ENCODE measurements around the gene GREM1.

GREM1 gene

GRCh38 chr15:32698773-32699390 lies 18.9 kb upstream of the GREM1 start:
- no peak for DNase-seq

DNA sequence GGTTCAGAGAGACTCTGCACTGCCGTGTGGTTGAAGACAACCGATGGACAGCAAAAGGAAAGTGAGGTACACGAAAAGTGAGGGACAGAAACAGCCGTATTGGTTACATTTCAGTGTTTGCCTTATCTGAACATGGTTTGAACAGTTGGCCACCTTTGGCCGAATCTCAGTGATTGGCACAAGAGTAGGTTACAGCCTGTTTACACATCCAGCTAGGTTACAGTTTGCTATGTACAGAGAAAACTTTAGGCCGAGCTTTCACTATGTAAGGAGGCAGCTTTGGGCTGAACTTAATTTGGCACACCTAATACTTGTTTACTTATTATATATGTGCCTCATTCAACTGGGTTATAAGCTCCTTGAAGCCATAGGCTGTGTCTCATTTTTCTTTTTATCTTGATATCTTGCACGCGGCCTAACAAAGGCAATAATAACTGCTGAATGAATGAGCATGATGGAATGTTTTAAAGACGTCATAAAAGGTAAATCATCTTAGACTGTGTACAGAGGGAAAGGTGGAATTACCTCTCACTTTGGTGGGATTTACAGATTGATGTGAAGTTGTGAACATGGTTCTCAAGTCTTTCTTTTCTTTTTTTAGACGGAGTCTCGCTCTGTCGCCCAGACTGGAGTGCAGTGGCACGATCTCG lies 17.2 kb upstream of the GREM1 start:
- DNase-seq = no peak

DNA sequence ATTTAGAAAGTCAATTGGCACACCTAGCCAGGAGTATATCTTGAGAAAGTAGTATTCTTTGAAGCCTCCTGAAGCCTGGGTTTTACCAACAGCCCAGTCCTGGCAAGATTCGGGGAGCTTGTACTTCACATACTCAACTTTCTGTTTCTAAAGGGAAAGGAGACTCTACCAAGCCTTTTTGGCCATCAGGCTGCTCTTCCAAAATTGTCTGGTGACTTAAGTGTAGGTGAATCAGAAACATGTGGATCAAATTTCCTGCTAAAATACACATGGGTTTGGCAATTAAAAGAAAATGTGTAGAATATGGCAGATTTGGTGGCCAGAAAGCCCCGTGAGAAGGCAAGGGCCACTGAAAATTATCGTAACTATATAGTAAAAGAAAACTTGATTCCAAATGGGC lies 15.9 kb upstream of the GREM1 start:
- no peak for DNase-seq

DNA sequence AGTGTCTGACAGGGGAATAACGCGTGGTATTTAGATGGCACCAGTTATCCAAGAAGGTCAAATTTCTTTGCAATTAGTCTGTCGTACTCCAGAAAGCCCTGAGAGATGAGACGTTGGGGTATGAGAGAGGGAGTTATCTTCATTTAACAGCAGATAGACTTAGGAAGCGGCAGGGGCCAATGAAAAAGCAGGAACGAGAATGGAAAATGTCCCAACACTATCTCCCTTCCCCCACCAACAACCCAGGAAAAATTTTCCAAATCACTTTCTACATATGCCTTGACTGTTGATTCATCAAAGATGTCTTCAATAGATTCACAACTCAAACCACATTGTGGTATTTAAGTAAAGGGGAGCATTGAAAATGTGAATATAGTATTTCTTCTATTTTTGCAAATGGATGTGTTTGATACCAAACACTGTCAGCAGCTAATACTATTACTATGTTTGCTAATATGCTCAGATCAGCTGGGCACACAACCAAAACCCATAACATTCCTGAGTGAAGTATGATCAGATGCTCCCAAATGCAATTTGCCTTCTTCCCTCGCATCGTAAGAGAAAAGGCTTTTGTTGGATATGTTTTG lies 13.3 kb upstream of the GREM1 start:
- no peak for DNase-seq

DNA sequence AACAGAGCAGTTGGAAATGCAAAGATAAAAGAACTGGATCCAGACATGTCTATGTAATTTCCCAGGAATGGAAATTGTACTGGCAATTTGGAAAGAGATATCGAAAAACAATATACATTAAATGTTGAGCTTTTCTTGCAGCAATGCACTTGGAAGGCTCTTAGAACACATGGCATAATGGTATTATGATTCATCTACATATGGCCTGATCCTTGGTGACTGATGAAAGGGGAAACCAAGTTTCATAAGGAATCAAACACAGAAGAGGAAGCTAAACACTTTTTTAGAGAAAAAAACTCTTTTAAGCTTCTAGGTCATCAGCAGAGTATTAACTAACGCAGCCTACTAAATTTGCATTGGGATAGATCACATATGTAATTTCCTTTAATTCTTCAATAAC lies 12.4 kb upstream of the GREM1 start:
- no peak for DNase-seq

- DNase-seq = no peak
Observed at GRCh38 chr15:32706704-32707103, 11.1 kb upstream of the GREM1 start.

- no peak for DNase-seq
Observed at GRCh38 chr15:32707436-32707835, 10.4 kb upstream of the GREM1 start.

- no peak for DNase-seq
Observed at GRCh38 chr15:32709295-32710033, 8.3 kb upstream of the GREM1 start.

- DNase-seq = no peak
Observed at GRCh38 chr15:32715276-32715675, 2.5 kb upstream of the GREM1 start.

DNA sequence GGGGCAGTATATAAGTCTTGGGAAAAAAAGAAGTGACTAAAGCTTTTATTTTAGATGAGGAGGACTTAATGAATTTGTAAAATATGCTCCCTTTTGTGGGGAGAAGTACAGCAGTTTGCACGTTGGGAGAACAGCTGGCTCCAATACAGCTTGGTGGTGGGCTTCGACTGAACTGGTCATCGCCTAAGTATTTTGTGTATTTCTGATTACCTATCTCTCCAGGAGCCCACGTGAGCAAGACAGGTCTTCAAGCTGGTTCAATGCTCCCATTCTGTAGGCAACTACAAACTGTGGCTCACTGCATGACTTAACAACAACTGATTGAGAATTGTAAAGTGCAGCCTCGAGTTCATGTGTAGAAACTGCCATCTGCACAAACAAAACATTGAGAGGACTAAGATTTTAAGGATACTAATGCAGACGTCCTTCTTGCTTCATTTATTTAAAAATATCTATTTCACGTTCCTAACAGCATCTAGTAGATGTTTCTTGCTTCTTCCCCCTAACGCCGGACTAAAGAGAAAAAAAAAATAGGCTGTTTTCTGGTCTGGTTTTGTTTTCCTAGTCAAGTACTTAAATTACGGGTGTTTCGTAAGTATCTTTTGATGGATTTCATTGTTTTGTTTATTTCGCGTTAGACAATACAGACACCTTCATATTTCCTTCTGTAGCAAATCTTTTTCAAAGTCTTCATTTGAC lies 1.4 kb upstream of the GREM1 start:
- no peak for DNase-seq

DNA sequence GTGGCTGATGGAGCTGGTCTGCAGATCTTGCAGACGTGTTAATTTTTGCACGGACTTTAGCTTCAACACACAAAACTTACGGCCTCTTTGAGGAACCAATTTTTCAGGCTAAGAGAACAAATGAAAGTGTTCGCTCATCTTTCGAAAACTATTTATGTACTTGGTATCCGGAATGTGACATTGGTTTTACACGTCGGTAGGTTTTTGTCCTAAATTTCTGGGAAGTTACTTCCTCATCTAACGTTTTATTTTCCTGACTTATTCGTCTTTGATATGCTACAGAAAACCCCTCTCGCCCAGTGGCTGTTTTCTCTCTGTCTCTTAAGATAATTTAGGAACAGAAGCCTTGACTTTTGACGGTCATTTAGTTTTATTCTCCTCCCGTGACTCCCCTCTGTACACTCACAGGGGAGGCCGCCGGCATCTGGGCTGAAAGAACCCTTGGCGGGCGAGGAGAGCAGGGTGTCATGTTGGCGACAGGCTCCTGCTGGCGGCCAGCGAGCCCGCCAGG lies 834 bp upstream of the GREM1 start:
- DNase-seq = no peak

DNA sequence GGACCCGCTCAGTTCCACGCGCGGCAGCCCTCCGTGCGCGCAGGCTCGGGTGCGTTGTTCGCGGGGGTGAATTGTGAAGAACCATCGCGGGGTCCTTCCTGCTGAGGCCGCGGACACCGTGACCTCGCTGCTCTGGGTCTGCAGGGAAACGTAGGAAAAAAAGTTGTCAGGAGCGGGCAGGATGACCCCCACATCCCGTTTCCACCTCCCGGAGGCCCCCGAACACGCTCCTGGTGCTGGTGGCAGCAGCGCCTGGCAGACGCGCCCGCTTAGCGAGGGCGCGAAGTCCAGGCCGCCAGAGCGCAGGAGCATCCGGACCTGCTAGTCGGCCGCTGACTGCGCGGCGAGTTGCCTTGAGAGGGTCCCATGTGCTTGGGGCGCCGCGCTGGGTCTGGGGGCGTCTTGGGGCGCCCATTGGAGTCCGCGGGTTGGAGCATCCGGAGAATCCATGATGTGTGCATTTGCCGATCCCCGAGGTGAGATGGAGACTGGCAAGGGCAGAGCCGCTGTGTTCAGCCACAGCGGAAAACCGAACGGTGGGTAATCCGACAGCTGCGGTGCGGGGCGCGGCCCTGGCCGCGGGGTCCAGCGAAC lies 520 bp downstream of the GREM1 start:
- DNase-seq = no peak

DNA sequence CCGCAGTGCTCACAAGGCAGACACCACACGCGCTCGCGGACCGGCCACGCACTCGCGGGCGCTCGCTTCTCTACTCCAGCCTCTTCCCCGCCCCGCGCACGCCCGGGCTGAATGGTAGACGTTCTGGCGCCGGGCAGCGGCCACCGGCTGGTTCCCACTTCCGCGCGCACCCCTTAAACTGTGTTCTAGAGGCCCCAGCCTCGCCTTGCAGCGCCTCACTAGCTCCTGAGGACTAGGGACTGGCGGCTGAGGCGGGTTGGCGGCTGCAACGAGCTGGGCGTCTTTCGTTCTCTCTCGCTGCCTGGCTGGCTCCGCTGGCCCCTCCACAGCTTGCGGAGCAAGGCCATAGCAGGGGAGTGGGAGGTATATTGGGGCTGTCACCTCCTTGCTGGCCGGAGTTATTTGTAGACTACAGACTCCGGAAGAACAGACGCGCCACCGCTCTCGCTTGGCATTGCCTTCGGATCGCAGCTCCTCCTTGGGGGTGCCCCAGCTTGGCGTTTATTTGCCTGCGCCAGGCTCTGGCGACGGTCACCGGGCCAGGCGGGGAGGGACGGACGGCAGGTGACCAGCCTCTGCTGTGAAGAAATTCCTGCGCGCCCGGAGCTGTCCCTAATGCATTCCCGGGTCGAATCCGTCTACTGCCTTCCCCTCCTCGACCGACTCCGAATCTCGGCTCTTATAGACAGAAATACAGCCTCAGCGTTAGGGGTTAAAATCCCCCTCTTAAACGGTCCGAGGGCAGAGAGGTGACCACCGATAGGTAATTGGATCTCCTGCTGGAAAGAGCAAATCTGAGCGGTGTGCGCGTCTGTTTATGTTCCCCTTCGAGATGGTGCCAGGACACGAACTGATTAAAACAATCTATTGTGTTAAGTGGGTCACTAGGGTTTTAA lies 1.3 kb downstream of the GREM1 start:
- peak; percentile 24 for DNase-seq

DNA sequence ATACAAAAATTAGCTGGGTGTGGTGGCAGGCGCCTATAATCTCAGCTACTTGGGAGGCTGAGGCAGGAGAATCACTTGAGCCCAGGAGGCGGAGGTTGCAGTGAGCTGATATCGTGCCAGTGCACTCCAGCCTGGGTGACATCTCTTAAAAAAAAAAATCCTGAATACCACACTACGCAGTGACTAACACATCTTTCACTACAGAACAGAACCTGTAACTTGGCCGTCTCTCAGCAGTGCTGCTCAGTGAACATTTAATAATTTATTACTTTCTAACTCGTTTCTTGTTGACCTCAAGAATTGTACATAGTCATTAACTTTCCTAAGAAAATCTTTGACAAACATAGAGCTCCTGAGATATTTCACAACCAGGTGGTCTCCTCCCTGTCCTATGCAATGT lies 3.8 kb downstream of the GREM1 start:
- no peak for DNase-seq

- no peak for DNase-seq
Observed at GRCh38 chr15:32722136-32722535, 4.3 kb downstream of the GREM1 start.

GRCh38 chr15:32723171-32723948 lies 5.6 kb downstream of the GREM1 start:
- no peak for DNase-seq

DNA sequence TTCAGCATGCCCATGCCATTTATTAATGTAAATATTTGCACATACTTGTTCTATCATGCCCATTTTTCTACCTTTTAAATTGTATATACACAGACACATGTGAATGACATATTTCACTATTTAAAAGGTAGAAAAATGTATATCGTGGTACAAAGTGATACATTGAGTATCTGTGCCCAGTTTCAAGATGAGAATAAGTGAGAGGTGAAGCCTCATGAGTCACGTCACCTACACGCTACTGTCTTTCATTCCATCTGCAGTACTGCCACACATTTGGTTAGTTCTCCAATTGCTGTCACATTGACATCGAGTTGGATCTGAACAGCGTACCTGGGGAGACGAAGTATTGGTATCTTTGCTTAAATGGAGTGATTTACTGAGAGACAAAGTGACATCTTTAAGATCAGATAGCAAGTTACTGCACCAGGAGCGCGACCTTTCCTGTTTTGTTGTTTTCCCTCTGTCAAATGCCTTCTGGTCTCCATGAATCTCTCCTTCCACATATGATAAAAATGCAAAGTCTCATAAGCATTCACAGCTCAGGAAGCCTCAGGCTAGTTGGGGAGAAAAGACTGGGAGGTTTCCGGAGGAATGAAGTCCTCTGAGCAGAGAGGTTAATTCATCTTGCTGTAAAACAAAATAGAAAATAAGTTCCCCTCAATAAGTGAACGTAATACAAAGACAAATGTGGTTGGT lies 12.0 kb downstream of the GREM1 start:
- no peak for DNase-seq

DNA sequence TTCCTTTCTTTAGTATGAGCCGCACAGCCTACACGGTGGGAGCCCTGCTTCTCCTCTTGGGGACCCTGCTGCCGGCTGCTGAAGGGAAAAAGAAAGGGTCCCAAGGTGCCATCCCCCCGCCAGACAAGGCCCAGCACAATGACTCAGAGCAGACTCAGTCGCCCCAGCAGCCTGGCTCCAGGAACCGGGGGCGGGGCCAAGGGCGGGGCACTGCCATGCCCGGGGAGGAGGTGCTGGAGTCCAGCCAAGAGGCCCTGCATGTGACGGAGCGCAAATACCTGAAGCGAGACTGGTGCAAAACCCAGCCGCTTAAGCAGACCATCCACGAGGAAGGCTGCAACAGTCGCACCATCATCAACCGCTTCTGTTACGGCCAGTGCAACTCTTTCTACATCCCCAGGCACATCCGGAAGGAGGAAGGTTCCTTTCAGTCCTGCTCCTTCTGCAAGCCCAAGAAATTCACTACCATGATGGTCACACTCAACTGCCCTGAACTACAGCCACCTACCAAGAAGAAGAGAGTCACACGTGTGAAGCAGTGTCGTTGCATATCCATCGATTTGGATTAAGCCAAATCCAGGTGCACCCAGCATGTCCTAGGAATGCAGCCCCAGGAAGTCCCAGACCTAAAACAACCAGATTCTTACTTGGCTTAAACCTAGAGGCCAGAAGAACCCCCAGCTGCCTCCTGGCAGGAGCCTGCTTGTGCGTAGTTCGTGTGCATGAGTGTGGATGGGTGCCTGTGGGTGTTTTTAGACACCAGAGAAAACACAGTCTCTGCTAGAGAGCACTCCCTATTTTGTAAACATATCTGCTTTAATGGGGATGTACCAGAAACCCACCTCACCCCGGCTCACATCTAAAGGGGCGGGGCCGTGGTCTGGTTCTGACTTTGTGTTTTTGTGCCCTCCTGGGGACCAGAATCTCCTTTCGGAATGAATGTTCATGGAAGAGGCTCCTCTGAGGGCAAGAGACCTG lies 13.2 kb downstream of the GREM1 start:
- DNase-seq = peak; percentile 28

Data from activated CD4-positive, alpha-beta T cell treated with anti-CD3 and anti-CD28 coated beads for 48 hours (primary cell).